ENCODE results near the gene SCP2.

SCP2 gene

GRCh38 chr1:53066488-53066887, 139.4 kb downstream of the SCP2 start:
- no peak for DNase-seq (ENCODE audit: low read depth in 1 of 2, low spot score in 1 of 2)

- no peak for DNase-seq (ENCODE audit: low read depth in 1 of 2, low spot score in 1 of 2)
These were observed 140.0 kb downstream of the SCP2 start for GRCh38 chr1:53066891-53067738.

GRCh38 chr1:53067886-53068285, 140.8 kb downstream of the SCP2 start:
- no peak for DNase-seq (ENCODE audit: low read depth in 1 of 2, low spot score in 1 of 2)

- no peak for DNase-seq (ENCODE audit: low read depth in 1 of 2, low spot score in 1 of 2)
These were observed 141.4 kb downstream of the SCP2 start for GRCh38 chr1:53068314-53069099.

GRCh38 chr1:53069265-53069662, 142.2 kb downstream of the SCP2 start:
- DNase-seq (ENCODE audit: low read depth in 1 of 2, low spot score in 1 of 2) = no peak

GRCh38 chr1:53069663-53070327, 142.7 kb downstream of the SCP2 start:
- no peak for DNase-seq (ENCODE audit: low read depth in 1 of 2, low spot score in 1 of 2)

GRCh38 chr1:53070621-53071020, 143.5 kb downstream of the SCP2 start:
- DNase-seq (ENCODE audit: low read depth in 1 of 2, low spot score in 1 of 2) = peak in 1 of 2 donors; percentile 1

- peak in 1 of 2 donors; percentile 2 for DNase-seq (ENCODE audit: low read depth in 1 of 2, low spot score in 1 of 2)
These were observed 144.2 kb downstream of the SCP2 start for GRCh38 chr1:53071167-53071865.

GRCh38 chr1:53071915-53072314, 144.8 kb downstream of the SCP2 start:
- no peak for DNase-seq (ENCODE audit: low read depth in 1 of 2, low spot score in 1 of 2)

GRCh38 chr1:53073287-53073686, 146.2 kb downstream of the SCP2 start:
- no peak for DNase-seq (ENCODE audit: low read depth in 1 of 2, low spot score in 1 of 2)

GRCh38 chr1:53073868-53074311, 146.8 kb downstream of the SCP2 start:
- DNase-seq (ENCODE audit: low read depth in 1 of 2, low spot score in 1 of 2) = peak in 1 of 2 donors; percentile 1

GRCh38 chr1:53074313-53075154, 147.5 kb downstream of the SCP2 start:
- DNase-seq (ENCODE audit: low read depth in 1 of 2, low spot score in 1 of 2) = no peak

- DNase-seq (ENCODE audit: low read depth in 1 of 2, low spot score in 1 of 2) = no peak
These were observed 148.1 kb downstream of the SCP2 start for GRCh38 chr1:53075206-53075605.

- no peak for DNase-seq (ENCODE audit: low read depth in 1 of 2, low spot score in 1 of 2)
These were observed 148.7 kb downstream of the SCP2 start for GRCh38 chr1:53075761-53076163.

- no peak for DNase-seq (ENCODE audit: low read depth in 1 of 2, low spot score in 1 of 2)
These were observed 149.1 kb downstream of the SCP2 start for GRCh38 chr1:53076165-53076564.

- no peak for DNase-seq (ENCODE audit: low read depth in 1 of 2, low spot score in 1 of 2)
These were observed 149.9 kb downstream of the SCP2 start for GRCh38 chr1:53076721-53077598.

GRCh38 chr1:53077599-53077965, 150.5 kb downstream of the SCP2 start:
- no peak for DNase-seq (ENCODE audit: low read depth in 1 of 2, low spot score in 1 of 2)

- DNase-seq (ENCODE audit: low read depth in 1 of 2, low spot score in 1 of 2) = no peak
These were observed 151.4 kb downstream of the SCP2 start for GRCh38 chr1:53078333-53079101.
